22Rv1 (cell line): ENCODE data around the gene RFPL3.

Experiments used
- H3K27ac ChIP-seq: fragments of 450-650 bp; 2 replicates; pipeline ENCODE4 v1.5.1; 2017
- ZFX ChIP-seq: fragments of 450-650 bp; IDR thresholded peaks from 2 replicates; pipeline ENCODE4 v1.6.1; 2017; ENCODE audit warnings: antibody characterized with exemption, borderline replicate concordance
- TF ChIP-seq, protein P1 (sequence below): fragments of 450-650 bp; IDR thresholded peaks from 2 replicates; pipeline ENCODE4 v1.5.1; 2017; ENCODE audit warnings: mild to moderate bottlenecking

The RFPL3 gene

GRCh38 chr22:32317524-32317923 lies 40.1 kb upstream of the RFPL3 start:
- TF ChIP-seq, protein P1, sequence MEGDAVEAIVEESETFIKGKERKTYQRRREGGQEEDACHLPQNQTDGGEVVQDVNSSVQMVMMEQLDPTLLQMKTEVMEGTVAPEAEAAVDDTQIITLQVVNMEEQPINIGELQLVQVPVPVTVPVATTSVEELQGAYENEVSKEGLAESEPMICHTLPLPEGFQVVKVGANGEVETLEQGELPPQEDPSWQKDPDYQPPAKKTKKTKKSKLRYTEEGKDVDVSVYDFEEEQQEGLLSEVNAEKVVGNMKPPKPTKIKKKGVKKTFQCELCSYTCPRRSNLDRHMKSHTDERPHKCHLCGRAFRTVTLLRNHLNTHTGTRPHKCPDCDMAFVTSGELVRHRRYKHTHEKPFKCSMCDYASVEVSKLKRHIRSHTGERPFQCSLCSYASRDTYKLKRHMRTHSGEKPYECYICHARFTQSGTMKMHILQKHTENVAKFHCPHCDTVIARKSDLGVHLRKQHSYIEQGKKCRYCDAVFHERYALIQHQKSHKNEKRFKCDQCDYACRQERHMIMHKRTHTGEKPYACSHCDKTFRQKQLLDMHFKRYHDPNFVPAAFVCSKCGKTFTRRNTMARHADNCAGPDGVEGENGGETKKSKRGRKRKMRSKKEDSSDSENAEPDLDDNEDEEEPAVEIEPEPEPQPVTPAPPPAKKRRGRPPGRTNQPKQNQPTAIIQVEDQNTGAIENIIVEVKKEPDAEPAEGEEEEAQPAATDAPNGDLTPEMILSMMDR = no peak
- no peak for TF ChIP-seq ZFX
- H3K27ac ChIP-seq = no peak overlapping the region

- TF ChIP-seq, protein P1 = no peak
- H3K27ac ChIP-seq = no peak overlapping the region
Measured at GRCh38 chr22:32318361-32318760, 39.3 kb upstream of the RFPL3 start.

DNA sequence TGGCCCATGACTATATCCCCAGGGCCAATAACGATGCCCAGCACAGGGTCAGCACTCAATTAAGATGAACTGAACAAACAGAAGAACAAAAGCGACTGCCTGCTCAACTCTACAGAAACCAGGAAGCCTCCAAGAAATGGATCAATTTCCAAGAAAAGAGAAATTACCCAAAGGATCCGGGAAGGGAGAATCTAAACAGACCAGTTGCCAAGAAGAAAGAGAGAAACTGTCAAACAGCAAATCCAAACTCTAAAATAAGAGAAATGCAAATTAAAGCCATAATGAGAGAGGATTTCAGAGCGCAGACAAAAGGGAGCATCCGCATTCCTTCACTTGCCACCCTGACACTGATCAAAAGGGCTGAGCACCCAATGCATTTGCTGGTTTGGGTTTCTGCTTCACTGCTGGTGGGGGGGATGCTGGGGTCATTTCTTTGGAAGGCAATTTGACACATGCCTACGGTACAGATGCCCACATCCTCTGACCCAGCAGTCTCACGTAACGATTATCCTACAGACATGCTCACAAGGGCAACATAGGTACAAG lies 37.7 kb upstream of the RFPL3 start:
- no peak overlapping the region for H3K27ac ChIP-seq
- TF ChIP-seq ZFX = no peak
- TF ChIP-seq, protein P1 = no peak

- no peak overlapping the region for H3K27ac ChIP-seq
- TF ChIP-seq ZFX = no peak
- TF ChIP-seq, protein P1 = no peak
Measured at GRCh38 chr22:32322986-32323385, 34.7 kb upstream of the RFPL3 start.

DNA sequence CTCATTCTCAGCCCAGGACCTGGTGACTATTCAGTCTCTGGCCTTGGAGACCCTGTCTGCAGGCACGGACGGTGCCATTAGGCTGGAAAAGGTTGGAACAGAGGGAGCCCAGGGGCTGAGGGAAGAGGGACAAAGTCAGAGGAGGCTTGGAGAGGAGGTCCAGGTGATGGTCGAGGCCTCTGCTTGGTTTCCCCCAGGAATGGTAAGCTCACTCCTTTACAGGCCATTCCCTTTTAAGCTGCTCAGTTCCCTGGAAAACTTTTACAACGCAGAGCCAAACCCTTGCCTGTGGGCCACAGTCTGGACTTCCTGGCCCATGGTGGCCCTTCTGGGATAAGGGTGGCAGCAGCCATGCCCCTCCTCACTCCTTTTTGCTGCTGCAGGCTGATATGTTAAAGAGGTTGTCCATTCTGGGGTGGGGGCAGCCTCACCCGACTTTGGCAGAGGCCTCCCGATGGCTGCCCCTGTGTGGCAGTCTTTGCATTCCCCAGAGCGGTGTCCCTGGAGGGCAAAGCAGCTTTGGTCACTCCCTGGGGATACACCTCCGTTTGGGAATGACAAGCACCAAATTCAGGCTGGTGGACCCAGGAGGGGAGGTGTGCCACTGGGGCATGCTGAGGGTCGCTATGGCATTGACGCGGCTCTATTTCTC lies 34.0 kb upstream of the RFPL3 start:
- H3K27ac ChIP-seq = no peak overlapping the region
- TF ChIP-seq, protein P1 = no peak
- no peak for TF ChIP-seq ZFX

GRCh38 chr22:32324505-32325415 lies 32.9 kb upstream of the RFPL3 start:
- TF ChIP-seq, protein P1 = no peak
- TF ChIP-seq ZFX = no peak
- no peak overlapping the region for H3K27ac ChIP-seq

- no peak for TF ChIP-seq ZFX
- TF ChIP-seq, protein P1 = no peak
- H3K27ac ChIP-seq = no peak overlapping the region
Measured at GRCh38 chr22:32325416-32325801, 32.3 kb upstream of the RFPL3 start.
